ENCODE results near the gene SPATS2L.

The SPATS2L gene

GRCh38 chr2:200288670-200289429 is 17.6 kb upstream of the SPATS2L start:
- H3K4me3 ChIP-seq (ENCODE audit: low read depth, low read length) = no peak overlapping the region
- no peak for TF ChIP-seq CTCF (IDR thresholded peaks at IDR 0.05; ENCODE audit: low read depth, low read length, missing control alignments)
- no peak for DNase-seq (ENCODE audit: low read depth)
- in situ Hi-C loops (cut with HindIII; ENCODE audit: low sequenced_read_pairs) = loop anchor here (25.0 kb wide), 1 partner anchor 302 kb away; no protein-coding TSS in a partner anchor

DNA sequence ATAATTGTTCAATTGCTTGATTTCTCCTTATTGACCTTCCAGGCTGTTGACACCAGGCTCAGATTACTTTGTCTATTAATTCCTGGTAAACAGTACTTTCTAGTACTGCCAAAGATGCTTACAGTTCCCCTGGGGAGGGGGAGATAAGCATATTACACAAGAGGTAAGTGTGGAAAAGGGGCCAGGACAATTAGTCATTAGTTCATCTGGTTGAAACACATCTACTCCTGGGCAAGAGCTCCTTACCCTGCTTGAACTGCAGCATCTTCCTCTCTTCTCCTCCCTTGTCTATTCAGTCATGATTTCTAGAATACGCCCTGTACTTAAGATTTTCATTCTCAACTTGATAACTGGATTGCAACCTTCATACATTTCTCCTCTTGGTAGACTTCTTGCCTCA is 10.4 kb upstream of the SPATS2L start:
- DNase-seq (ENCODE audit: low read depth) = no peak
- H3K4me3 ChIP-seq (ENCODE audit: low read depth, low read length) = no peak overlapping the region
- in situ Hi-C loops (cut with HindIII; ENCODE audit: low sequenced_read_pairs) = loop anchor here (25.0 kb wide), 1 partner anchor 309 kb away; no protein-coding TSS in a partner anchor
- TF ChIP-seq CTCF (IDR thresholded peaks at IDR 0.05; ENCODE audit: low read depth, low read length, missing control alignments) = no peak

GRCh38 chr2:200297100-200297499 is 9.4 kb upstream of the SPATS2L start:
- in situ Hi-C loops (cut with HindIII; ENCODE audit: low sequenced_read_pairs) = loop anchor here (25.0 kb wide), 1 partner anchor 310 kb away; no protein-coding TSS in a partner anchor
- no peak for TF ChIP-seq CTCF (IDR thresholded peaks at IDR 0.05; ENCODE audit: low read depth, low read length, missing control alignments)
- no peak overlapping the region for H3K4me3 ChIP-seq (ENCODE audit: low read depth, low read length)
- DNase-seq (ENCODE audit: low read depth) = no peak

GRCh38 chr2:200297989-200298388 is 8.5 kb upstream of the SPATS2L start:
- in situ Hi-C loops (cut with HindIII; ENCODE audit: low sequenced_read_pairs) = loop anchor here (25.0 kb wide), 1 partner anchor 311 kb away; no protein-coding TSS in a partner anchor
- no peak overlapping the region for H3K4me3 ChIP-seq (ENCODE audit: low read depth, low read length)
- DNase-seq (ENCODE audit: low read depth) = no peak

GRCh38 chr2:200298816-200299215 is 7.7 kb upstream of the SPATS2L start:
- no peak for TF ChIP-seq CTCF (IDR thresholded peaks at IDR 0.05; ENCODE audit: low read depth, low read length, missing control alignments)
- no peak for DNase-seq (ENCODE audit: low read depth)
- no peak overlapping the region for H3K4me3 ChIP-seq (ENCODE audit: low read depth, low read length)
- in situ Hi-C loops (cut with HindIII; ENCODE audit: low sequenced_read_pairs) = loop anchor here (25.0 kb wide), 1 partner anchor 312 kb away; no protein-coding TSS in a partner anchor

More at GRCh38 chr2:200297989-200298388, 8.5 kb upstream of the SPATS2L start:
- TF ChIP-seq CTCF (IDR thresholded peaks at IDR 0.05; ENCODE audit: low read depth, low read length, missing control alignments) = no peak

- no peak for TF ChIP-seq CTCF (IDR thresholded peaks at IDR 0.05; ENCODE audit: low read depth, low read length, missing control alignments)
- in situ Hi-C loops (cut with HindIII; ENCODE audit: low sequenced_read_pairs) = no loop called here
- DNase-seq (ENCODE audit: low read depth) = no peak
- H3K4me3 ChIP-seq (ENCODE audit: low read depth, low read length) = no peak overlapping the region
These were observed 6.4 kb upstream of the SPATS2L start for GRCh38 chr2:200300065-200300464.

Measured in astrocyte of the cerebellum (primary cell).